IPS-15b (cell line): ENCODE measurements around the gene OR52E2.
"Not testable (repeated sequence)": the region's sequence is repeated elsewhere in the genome, so short reads cannot be mapped to it uniquely, and the experiment has no call there.

Experiments
- H3K27me3 ChIP-seq: one replicate; pipeline ENCODE4 v1.6.1; 2013; ENCODE audit warnings: low read length; ENCODE audit not compliant: control insufficient read depth, insufficient read depth
- H3K36me3 ChIP-seq: one replicate; pipeline ENCODE4 v1.6.1; 2013; ENCODE audit warnings: low read length; ENCODE audit not compliant: control insufficient read depth, insufficient read depth
- H3K4me1 ChIP-seq: one replicate; pipeline ENCODE4 v1.6.1; 2013; ENCODE audit warnings: mild to moderate bottlenecking, low read length; ENCODE audit not compliant: control insufficient read depth, insufficient read depth
- H3K4me3 ChIP-seq: one replicate; pipeline ENCODE4 v1.5.1; 2013; ENCODE audit warnings: low read depth, low read length
- H3K9ac ChIP-seq: one replicate; pipeline ENCODE4 v1.6.1; 2013; ENCODE audit warnings: low read depth, mild to moderate bottlenecking, low read length
- H3K9me3 ChIP-seq: one replicate; pipeline ENCODE4 v1.6.1; 2013; ENCODE audit warnings: mild to moderate bottlenecking, low read length; ENCODE audit not compliant: control insufficient read depth, insufficient read depth

OR52E2 gene

DNA sequence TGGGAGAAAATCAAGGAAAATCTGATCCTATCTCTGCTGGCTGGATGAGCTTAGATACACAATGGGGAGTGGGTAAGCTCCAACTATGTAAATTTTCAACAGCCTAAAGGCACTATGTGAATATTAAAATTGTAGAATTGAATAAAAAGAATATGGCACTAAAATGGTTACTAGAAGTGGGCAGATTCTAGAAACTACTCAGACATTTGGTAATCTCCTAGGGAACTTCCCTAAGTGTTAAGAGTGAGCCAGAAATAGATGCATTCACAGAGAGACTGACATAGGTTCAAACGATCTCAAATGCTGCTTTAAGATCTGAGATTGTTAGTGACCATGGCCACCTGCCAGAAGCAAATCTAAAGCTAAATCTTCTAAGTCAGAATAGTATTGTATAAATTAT lies 5.6 kb upstream of the OR52E2 start:
- H3K27me3 ChIP-seq = no peaks in the 10 kb centered on the region
- H3K9me3 ChIP-seq = no peaks in the 10 kb centered on the region
- no peaks in the 10 kb centered on the region for H3K36me3 ChIP-seq
- no peak overlapping the region for H3K9ac ChIP-seq
- no peaks in the 10 kb centered on the region for H3K4me1 ChIP-seq
- no peak overlapping the region for H3K4me3 ChIP-seq

DNA sequence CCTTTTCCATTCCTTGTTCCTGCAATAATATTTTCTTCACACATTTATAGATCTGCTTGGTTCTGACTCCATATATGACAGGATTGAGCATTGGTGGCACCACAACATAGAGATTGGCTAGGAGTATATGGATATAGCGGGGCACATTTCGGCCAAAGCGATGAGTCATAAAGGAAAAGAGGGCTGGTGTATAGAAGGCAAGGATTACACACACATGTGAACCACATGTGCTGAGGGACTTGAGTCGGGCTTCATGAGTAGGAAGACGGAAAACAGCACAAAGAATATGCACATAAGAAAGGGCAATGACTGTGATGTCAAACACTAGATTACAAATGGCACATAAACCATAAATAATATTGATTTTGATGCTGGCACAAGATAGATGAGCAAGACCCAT lies 748 bp downstream of the OR52E2 start:
- not testable (repeated sequence) for H3K9me3 ChIP-seq, H3K27me3 ChIP-seq, H3K4me3 ChIP-seq, H3K36me3 ChIP-seq, H3K9ac ChIP-seq, H3K4me1 ChIP-seq

DNA sequence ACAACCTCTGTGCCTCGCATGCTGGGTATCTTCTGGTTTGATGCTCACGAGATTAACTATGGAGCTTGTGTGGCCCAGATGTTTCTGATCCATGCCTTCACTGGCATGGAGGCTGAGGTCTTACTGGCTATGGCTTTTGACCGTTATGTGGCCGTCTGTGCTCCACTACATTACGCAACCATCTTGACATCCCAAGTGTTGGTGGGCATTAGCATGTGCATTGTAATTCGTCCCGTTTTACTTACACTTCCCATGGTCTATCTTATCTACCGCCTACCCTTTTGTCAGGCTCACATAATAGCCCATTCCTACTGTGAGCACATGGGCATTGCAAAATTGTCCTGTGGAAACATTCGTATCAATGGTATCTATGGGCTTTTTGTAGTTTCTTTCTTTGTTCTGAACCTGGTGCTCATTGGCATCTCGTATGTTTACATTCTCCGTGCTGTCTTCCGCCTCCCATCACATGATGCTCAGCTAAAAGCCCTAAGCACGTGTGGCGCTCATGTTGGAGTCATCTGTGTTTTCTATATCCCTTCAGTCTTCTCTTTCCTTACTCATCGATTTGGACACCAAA lies 12.6 kb downstream of the OR52E2 start:
- no peaks in the 10 kb centered on the region for H3K4me1 ChIP-seq
- no peaks in the 10 kb centered on the region for H3K36me3 ChIP-seq
- H3K9ac ChIP-seq = no peak overlapping the region
- no peaks in the 10 kb centered on the region for H3K9me3 ChIP-seq
- H3K27me3 ChIP-seq = no peaks in the 10 kb centered on the region
- no peak overlapping the region for H3K4me3 ChIP-seq

DNA sequence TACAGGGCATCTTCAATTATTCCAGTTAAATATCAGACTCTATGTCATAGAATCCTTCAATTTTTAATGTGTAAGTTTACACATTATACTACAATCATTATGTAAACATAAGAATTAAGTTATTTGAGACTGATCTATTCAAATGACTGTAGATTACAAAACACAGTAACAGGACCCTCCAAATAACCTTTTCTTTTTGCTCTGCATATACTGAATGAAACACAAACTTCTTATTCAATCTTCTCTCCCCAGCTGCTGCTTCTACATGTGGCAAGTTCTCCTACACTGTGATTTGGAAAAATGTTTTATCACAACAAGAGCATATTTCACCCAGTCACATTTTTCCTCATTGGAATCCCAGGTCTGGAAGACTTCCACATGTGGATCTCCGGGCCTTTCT lies 13.2 kb downstream of the OR52E2 start, which contains the start of gene OR52J3:
Gene OR52J3, plus strand, starts transcription at position 301 of the 400 bp plus-strand sequence. Its CDS starts 0 bp downstream, at position 301.
- H3K36me3 ChIP-seq = no peaks in the 10 kb centered on the region
- no peak within 1 kb of the TSS for H3K4me3 ChIP-seq
- no peaks in the 10 kb centered on the region for H3K4me1 ChIP-seq
- H3K27me3 ChIP-seq = no peaks in the 10 kb centered on the region
- H3K9ac ChIP-seq = no peak within 1 kb of the TSS
- no peaks in the 10 kb centered on the region for H3K9me3 ChIP-seq

DNA sequence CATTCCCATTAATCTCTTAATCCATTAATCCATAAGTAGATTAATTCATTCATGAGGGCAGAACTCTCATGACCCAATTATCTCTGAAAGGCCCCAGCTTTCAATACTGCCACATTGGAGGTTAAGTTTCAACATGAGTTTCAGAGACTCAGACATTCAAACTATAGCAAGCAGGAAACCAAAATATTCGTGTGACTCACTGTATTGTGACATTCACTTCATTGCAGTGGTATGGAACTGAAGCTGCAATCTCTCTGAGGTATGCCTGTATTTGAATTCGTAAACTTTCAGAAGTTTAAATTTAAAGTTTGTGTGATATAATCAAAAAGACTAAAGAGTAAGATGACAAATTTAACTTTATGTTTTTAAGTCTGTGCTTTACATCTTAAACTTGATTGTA lies 16.0 kb downstream of the OR52E2 start:
- no peak overlapping the region for H3K9ac ChIP-seq
- H3K27me3 ChIP-seq = no peaks in the 10 kb centered on the region
- no peak overlapping the region for H3K4me3 ChIP-seq
- H3K9me3 ChIP-seq = no peaks in the 10 kb centered on the region
- no peaks in the 10 kb centered on the region for H3K4me1 ChIP-seq
- no peaks in the 10 kb centered on the region for H3K36me3 ChIP-seq

DNA sequence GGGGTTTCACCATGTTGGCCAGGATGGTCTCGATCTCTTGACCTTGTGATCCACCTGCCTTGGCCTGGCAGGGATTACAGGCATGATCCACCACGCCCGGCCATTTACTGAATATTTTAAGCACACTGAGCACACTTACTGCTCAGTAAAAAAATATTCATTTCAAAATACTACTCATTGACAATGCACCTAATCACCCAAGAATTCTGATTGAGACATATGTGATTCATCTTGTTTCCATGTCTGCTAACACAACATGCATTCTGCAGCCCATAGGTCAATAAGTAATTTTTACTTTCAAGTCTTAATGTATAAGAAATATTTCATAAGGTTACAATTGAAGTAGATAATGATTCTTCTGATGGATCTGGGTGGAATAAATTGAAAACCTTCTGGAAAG lies 17.3 kb downstream of the OR52E2 start:
- Histone ChIP-seq H3K36me3 (no peaks in the 10 kb centered on the region), H3K4me3 (no peak overlapping the region), H3K27me3 (no peaks in the 10 kb centered on the region), H3K4me1 (no peaks in the 10 kb centered on the region), H3K9ac (no peak overlapping the region), H3K9me3 (no peaks in the 10 kb centered on the region)

- H3K27me3 ChIP-seq = no peaks in the 10 kb centered on the region
- no peaks in the 10 kb centered on the region for H3K4me1 ChIP-seq
- H3K9me3 ChIP-seq = no peaks in the 10 kb centered on the region
- no peaks in the 10 kb centered on the region for H3K36me3 ChIP-seq
- no peak overlapping the region for H3K4me3 ChIP-seq
- no peak overlapping the region for H3K9ac ChIP-seq
These were observed 18.6 kb downstream of the OR52E2 start for GRCh38 chr11:5040876-5041275.

DNA sequence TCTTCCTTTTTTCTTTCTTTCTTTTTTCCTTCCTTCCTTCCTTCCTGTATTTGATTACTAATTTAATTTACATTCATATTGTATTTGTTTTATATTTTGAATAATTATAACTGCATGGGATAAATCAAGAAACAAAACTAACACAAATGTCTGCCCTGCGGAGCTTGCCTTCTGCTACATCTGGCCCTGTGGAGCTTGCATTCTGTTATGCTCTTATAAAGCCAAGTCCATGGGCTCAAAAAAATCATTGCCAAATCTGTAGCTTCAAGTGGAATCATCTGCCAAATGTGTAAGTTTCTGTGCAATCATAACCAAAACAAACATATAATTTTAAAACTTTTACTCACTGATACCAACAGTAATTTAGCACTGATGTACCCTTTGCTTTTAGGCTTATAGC lies 21.1 kb downstream of the OR52E2 start:
- H3K9ac ChIP-seq = no peak overlapping the region
- no peaks in the 10 kb centered on the region for H3K4me1 ChIP-seq
- H3K27me3 ChIP-seq = no peaks in the 10 kb centered on the region
- no peaks in the 10 kb centered on the region for H3K36me3 ChIP-seq
- H3K9me3 ChIP-seq = no peaks in the 10 kb centered on the region
- H3K4me3 ChIP-seq = no peak overlapping the region

DNA sequence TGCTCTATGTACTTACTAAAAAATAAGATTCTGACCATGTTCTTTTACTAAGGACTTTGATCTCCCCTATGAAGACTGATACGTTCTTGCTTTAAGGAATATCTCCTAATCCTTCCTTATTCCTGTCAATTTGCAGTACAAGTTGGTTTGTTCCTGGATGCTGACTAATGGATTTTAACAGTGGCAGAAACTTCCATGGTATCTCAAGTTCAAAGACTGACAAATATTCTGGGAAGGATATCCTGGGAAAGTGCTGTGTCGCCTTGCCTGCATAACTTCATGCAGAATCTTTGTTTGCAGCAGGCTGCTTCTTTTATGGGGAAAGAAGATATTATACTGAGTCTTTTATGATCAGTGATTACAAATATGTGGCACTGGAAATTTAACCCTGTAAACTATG lies 21.5 kb downstream of the OR52E2 start:
- H3K36me3 ChIP-seq = no peaks in the 10 kb centered on the region
- H3K9me3 ChIP-seq = no peaks in the 10 kb centered on the region
- H3K27me3 ChIP-seq = no peaks in the 10 kb centered on the region
- H3K4me1 ChIP-seq = no peaks in the 10 kb centered on the region
- H3K4me3 ChIP-seq = no peak overlapping the region
- no peak overlapping the region for H3K9ac ChIP-seq

- H3K4me1 ChIP-seq = no peaks in the 10 kb centered on the region
- no peaks in the 10 kb centered on the region for H3K27me3 ChIP-seq
- no peaks in the 10 kb centered on the region for H3K9me3 ChIP-seq
- no peak overlapping the region for H3K9ac ChIP-seq
- H3K4me3 ChIP-seq = no peak overlapping the region
- no peaks in the 10 kb centered on the region for H3K36me3 ChIP-seq
These were observed 22.8 kb downstream of the OR52E2 start for GRCh38 chr11:5036669-5037068.

DNA sequence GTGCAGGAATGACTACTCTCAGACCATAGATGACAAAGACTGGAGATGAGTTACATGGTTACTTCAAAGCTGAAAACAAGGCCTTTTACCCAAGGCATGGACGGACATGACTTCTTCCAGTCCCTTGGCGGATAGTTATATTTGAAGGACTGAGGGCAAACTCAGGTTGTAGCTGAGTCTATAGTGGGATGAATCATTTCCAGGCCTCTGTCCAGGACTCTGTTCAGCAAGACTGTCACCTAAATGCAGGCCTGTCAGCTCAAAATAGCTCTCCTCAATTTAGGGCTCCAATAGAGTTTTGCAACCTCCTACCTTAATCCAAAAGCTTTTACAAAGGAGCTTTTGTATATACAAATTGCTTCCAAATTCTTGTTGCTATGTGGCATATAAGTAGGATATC lies 37.4 kb downstream of the OR52E2 start:
- H3K4me1 ChIP-seq = no peaks in the 10 kb centered on the region
- H3K9me3 ChIP-seq = no peaks in the 10 kb centered on the region
- no peak overlapping the region for H3K4me3 ChIP-seq
- no peaks in the 10 kb centered on the region for H3K36me3 ChIP-seq
- no peaks in the 10 kb centered on the region for H3K27me3 ChIP-seq
- H3K9ac ChIP-seq = no peak overlapping the region

DNA sequence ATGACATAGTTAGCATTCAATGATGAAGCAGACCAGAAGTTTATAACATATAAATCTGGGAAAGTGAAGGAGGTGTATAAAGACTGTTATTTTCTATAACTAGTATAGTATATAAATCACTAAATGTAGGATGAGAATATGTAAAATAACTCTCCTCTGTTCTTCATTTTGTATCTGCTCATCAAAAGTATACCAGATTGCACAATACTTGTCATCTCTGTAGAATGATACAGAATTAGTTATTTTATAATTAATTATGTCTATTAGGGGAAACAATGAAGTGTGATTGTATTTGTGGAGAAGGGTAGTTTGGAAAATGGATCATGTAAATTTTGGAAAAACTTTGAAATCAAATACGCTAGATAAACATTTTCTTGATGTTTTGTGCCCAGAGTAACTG lies 46.4 kb downstream of the OR52E2 start:
- H3K4me3 ChIP-seq = no peak overlapping the region
- H3K4me1 ChIP-seq = no peaks in the 10 kb centered on the region
- no peaks in the 10 kb centered on the region for H3K36me3 ChIP-seq
- H3K27me3 ChIP-seq = no peaks in the 10 kb centered on the region
- no peaks in the 10 kb centered on the region for H3K9me3 ChIP-seq
- H3K9ac ChIP-seq = no peak overlapping the region
